Upper lobe of right lung (tissue), 1 donor: ENCODE measurements around the gene FRS3. TPM values are rescaled to one million over a fixed set of nuclear protein-coding genes. Genes with fewer than 3 reads are reported as not detected.

Experiments used
- ATAC-seq: fragments of 200-7000 bp; cut with Tn5 transposase; one replicate; pipeline ENCODE4 v1.9.1; 2020; ENCODE audit warnings: mild to moderate bottlenecking, moderate library complexity
- DNase-seq: peaks from one replicate; pipeline ENCODE4 v3.0.0-alpha.2; 2020
- H3K27ac ChIP-seq: fragments of 200-600 bp; one replicate; pipeline ENCODE4 v1.8.0; 2022
- H3K27me3 ChIP-seq: fragments of 200-600 bp; one replicate; pipeline ENCODE4 v1.8.0; 2022; ENCODE audit warnings: mild to moderate bottlenecking
- H3K36me3 ChIP-seq: fragments of 200-600 bp; one replicate; pipeline ENCODE4 v1.8.0; 2022
- H3K4me1 ChIP-seq: fragments of 200-600 bp; one replicate; pipeline ENCODE4 v1.8.0; 2022
- H3K4me3 ChIP-seq: fragments of 200-600 bp; one replicate; pipeline ENCODE4 v1.8.0; 2022; ENCODE audit warnings: mild to moderate bottlenecking
- H3K9me3 ChIP-seq: fragments of 200-600 bp; one replicate; pipeline ENCODE4 v1.8.0; 2022
- CTCF ChIP-seq: fragments of 200-600 bp; IDR thresholded peaks from one replicate; pipeline ENCODE4 v1.8.0; 2022; ENCODE audit warnings: antibody characterized with exemption
- intact Hi-C: fragments of 100-400 bp; cut with DNase I; formaldehyde crosslinking; loops from one replicate; pipeline ENCODE4 v1.11.0; 2022
- total RNA-seq: library from RNA; stranded (reverse); fragmentation: NEBNext Ultra II Directional; extraction: Animal tissue kit (Norgen Biotek cat#: 25700); gene quantifications from one replicate; pipeline ENCODE4 v1.2.1, GENCODE V29; 2021
- donor health status: DM: no; HTN: yes; CAD: no; lungs with severe emphysema.

Gene FRS3
- total RNA-seq, 1 donor from 2014 or later, result 8.5 TPM

GRCh38 chr6:41732591-41733359 is 46.9 kb downstream of the FRS3 start:
- Histone ChIP-seq H3K4me1 (peaks cover 48% of the 10 kb centered on the region), H3K36me3 (no peaks in the 10 kb centered on the region), H3K27me3 (no peaks in the 10 kb centered on the region), H3K9me3 (no peaks in the 10 kb centered on the region), H3K4me3 (peak overlapping the region; percentile 87), H3K27ac (peak overlapping the region; percentile 93)
- ATAC-seq, result no peak
- intact Hi-C loops, result no loop called here
- no peak for DNase-seq
- TF ChIP-seq CTCF, result no peak

GRCh38 chr6:41732149-41732548 is 47.6 kb downstream of the FRS3 start:
- Histone ChIP-seq H3K36me3 (no peaks in the 10 kb centered on the region), H3K27ac (no peak overlapping the region), H3K4me3 (no peak overlapping the region), H3K9me3 (no peaks in the 10 kb centered on the region), H3K27me3 (no peaks in the 10 kb centered on the region), H3K4me1 (peaks cover 48% of the 10 kb centered on the region)
- no peak for ATAC-seq
- intact Hi-C loops, result no loop called here
- no peak for DNase-seq
- TF ChIP-seq CTCF, result no peak

- Histone ChIP-seq H3K9me3 (no peaks in the 10 kb centered on the region), H3K27ac (no peak overlapping the region), H3K36me3 (no peaks in the 10 kb centered on the region), H3K27me3 (no peaks in the 10 kb centered on the region), H3K4me3 (no peak overlapping the region), H3K4me1 (peaks cover 48% of the 10 kb centered on the region)
- ATAC-seq (no peak), DNase-seq (no peak)
- TF ChIP-seq CTCF, result no peak
- intact Hi-C loops, result no loop called here
Measured at GRCh38 chr6:41731561-41732086, 48.1 kb downstream of the FRS3 start.

- ATAC-seq, result no peak
- Histone ChIP-seq H3K36me3 (no peaks in the 10 kb centered on the region), H3K27me3 (no peaks in the 10 kb centered on the region), H3K9me3 (no peaks in the 10 kb centered on the region), H3K4me3 (no peak overlapping the region), H3K4me1 (peaks cover 50% of the 10 kb centered on the region), H3K27ac (no peak overlapping the region)
- peak; percentile 32 for DNase-seq
- TF ChIP-seq CTCF, result no peak
- intact Hi-C loops, result no loop called here
Measured at GRCh38 chr6:41730531-41731436, 48.9 kb downstream of the FRS3 start.

GRCh38 chr6:41729624-41730023 is 50.1 kb downstream of the FRS3 start:
- intact Hi-C loops, result no loop called here
- Histone ChIP-seq H3K27ac (no peak overlapping the region), H3K4me1 (peaks cover 55% of the 10 kb centered on the region)

More at GRCh38 chr6:41729624-41730023, 50.1 kb downstream of the FRS3 start:
- H3K9me3 ChIP-seq, result no peaks in the 10 kb centered on the region
- no peaks in the 10 kb centered on the region for H3K36me3 ChIP-seq
- no peaks in the 10 kb centered on the region for H3K27me3 ChIP-seq
- DNase-seq (peak; percentile 8), ATAC-seq (no peak)
- no peak for TF ChIP-seq CTCF
- no peak overlapping the region for H3K4me3 ChIP-seq
